ENCODE results near the gene IL10RA.

Gene IL10RA

GRCh38 chr11:118008271-118008911 is 22.2 kb downstream of the IL10RA start:
- DNase-seq: no peak

GRCh38 chr11:118009864-118010737 is 23.9 kb downstream of the IL10RA start:
- DNase-seq: no peak

- DNase-seq: no peak
These were observed 24.7 kb downstream of the IL10RA start for GRCh38 chr11:118010738-118011461.

- DNase-seq: no peak
These were observed 26.0 kb downstream of the IL10RA start for GRCh38 chr11:118012083-118012669.

GRCh38 chr11:118014022-118014421 is 27.8 kb downstream of the IL10RA start:
- DNase-seq: no peak

DNA sequence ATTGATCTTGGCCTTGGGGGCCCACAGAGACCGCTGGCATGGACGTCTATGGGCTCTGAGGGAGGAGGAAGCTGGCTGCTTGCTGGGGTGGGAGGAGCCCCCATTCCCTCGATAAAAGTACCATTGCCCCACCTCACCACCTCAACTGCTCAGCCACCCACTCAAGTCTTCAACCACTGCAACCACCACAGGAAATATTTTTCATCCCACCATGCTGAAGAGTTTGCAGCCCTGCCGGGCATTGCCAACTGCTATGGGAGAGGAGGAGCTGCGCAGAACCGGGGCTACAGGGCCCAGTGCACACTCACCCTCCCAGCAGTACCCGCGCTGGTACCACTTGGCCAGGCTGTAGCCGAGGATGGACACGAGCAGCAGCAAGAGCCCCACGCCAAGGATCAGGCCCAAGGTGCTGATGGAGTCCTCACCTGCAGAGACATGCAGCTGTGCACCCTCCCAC is 29.2 kb downstream of the IL10RA start:
- DNase-seq: no peak

GRCh38 chr11:118016104-118016503 is 29.9 kb downstream of the IL10RA start:
- DNase-seq: no peak

DNA sequence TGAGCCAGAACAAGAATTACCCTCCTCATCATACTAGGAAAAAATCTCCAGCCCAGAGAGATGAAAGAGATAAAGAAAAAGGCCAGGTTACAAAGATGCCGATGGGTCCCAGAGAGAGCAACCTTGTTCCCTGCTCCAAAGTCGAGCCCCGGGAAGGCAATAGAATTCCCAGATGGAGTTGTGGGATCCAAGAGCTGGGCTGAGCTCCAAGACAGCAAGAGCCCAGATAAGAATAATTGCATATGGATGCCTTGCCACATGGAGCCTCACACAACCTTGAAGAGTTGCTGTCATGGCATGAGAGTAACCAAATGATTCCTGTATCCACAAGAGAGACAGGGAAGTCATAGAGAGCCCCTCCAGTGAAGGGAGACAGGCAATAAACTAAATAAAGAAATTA is 30.9 kb downstream of the IL10RA start:
- DNase-seq: no peak

GRCh38 chr11:118017631-118018315 is 31.6 kb downstream of the IL10RA start:
- DNase-seq: no peak

DNA sequence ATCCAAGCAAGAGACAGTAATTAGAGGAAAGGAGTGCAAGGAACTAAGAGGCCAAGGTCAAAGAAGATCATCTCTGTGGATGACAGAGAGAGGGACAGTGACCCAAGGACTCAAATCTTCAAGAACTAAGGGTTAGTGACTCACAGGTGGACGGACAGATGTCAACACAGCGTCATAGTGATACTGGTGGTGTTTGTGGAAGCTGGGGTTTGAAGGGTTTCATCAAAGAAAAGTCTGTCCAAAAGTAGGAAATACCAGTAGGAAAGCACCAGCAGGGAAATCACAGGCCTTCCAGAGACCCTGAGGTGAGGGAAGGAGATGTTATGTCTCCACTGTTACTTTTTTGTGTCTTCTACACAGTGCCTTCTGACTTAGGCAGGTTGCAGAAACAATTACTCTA is 32.2 kb downstream of the IL10RA start:
- no peak for DNase-seq

DNA sequence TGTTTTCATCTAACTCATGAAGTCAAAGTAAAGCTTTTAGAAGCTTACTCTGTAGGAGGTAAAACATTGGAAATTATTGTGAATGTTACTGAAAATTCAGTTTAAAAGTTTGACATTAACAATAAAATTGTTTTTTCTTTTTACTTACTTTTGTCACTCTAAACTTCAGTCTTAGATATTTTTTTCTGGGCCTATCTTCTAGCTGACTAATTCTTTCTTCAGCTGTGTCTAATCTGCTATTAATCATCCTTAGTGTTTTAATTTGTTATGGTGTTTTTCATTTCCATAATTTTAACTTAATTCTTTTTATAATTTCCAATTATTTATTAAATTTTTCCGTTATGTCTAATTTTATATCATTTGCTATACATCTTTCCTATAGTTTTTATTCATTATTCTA is 35.0 kb downstream of the IL10RA start:
- DNase-seq: no peak

- no peak for DNase-seq
These were observed 41.5 kb downstream of the IL10RA start for GRCh38 chr11:118027694-118028093.

DNA sequence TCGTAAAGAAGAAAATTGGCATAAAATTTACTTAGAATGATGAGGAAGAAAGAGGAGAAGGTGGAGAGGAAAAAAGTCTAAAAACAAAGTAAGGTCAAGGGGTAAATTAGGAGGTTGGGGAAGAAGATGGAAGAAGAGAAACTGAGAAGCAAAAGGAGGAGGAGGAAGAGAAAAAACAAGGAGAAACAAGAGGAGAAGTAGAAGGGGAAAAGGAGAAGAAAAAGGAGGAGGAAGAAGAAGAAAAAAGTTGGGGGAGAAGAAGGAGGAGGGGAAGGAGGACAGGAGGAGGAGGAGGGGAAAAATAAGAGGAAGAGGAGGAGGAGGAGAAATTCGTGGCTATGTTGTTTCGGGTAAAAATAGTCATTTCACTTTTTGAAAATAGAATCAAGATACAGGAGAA is 42.4 kb downstream of the IL10RA start:
- no peak for DNase-seq

GRCh38 chr11:118033443-118033842 is 47.2 kb downstream of the IL10RA start:
- DNase-seq: no peak

- no peak for DNase-seq
These were observed 55.9 kb downstream of the IL10RA start for GRCh38 chr11:118042141-118042540.

DNA sequence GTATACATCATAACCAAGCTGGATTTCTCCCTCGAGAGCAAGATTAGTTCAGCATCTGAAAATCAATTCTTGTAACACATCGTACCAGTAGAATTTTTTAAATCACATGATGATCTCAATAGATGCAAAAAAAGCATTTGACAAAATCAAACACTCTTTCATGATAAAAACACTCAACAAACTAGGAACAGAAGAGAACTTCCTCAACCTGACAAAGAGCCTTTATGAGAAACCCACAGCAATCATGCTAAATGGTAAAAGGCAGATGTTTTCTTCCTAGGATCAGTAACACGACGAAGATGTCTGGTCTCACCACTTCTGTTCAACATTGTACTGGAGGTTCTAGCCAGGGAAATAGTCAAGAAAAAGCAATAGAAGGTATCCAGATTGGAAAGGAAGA is 56.6 kb downstream of the IL10RA start:
- DNase-seq: no peak

DNA sequence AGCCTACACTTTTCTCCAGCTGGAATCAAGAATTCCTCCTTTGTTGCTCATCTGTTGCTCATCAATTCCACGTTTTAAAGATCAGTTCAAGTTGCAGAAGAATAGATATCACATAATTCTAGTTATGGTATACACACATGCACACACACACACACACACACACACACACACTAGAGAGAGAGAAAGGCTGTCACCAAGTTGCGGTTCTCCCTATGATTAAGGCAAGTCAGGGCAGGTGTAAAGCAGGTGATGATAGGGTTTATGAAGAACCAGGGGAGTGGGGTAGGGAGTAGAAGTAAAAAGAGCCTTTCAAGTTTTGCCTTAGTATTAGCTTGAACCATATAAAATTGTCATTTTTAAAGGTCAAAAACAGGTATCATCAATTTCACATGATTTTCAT is 59.0 kb downstream of the IL10RA start:
- no peak for DNase-seq

DNA sequence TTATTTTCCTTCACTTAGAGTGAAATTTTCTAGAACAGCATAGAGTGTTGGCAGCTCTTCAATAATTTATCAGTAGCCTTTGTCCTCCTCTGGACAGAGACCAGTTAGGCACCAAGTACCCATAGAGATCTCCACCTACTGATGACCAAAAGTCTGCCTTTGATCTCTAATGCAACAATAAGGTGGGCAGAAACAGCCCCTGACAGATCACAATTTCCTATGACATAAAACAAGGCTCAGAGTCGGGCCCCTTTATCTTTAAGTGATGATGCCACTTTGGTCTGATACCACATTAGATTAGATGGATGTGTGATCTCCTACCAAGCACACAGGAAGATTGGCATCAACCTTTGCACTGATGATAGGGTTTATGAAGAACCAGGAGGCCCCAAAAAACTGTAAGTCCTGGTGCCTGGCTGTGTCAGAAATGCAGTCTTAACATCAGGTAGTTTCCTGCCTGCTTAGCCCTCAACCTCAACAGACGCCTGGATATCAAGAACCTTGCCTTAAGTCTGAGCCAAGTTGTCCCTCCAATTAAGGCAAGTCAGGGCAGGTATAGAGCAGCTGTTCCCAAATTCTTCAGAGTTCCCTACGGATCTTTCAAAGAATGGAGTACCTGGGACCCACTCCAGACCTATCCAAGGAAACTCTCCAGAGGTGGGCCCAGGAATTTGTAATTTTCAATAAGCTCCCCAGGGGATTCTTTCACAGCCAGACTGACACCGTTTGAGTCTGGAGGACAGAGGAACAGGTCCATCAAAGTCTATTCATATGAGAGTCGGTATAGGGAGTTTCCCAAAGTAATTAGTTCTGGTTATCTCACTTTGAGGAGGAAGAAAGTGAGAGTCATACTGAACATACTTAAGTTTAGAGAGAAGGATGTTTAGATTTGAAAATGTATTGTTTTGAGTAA is 60.1 kb downstream of the IL10RA start:
- no peak for DNase-seq

GRCh38 chr11:118046964-118047700 is 60.9 kb downstream of the IL10RA start:
- DNase-seq: no peak

DNA sequence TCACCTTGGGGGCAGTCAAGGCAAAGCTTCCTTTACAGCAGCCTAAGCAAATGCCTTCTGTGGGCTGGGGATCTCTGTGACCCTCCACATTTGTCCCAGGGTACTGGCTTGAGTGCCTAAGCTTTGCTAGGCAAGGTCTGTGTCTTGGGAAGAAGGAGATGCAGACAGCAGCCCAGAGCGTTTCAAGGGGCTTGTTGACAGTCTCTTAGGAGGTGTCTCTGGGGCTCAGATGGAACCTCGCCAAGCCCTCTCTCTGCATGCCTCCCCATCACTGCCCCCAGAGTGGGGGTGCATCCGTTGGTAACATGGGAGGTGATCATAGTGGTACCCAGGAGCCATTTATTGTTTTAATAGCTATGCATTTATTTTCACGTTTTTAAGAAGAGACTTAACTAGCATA is 61.6 kb downstream of the IL10RA start:
- no peak for DNase-seq
